ENCODE results near the gene MYCBPAP.

Gene MYCBPAP

DNA sequence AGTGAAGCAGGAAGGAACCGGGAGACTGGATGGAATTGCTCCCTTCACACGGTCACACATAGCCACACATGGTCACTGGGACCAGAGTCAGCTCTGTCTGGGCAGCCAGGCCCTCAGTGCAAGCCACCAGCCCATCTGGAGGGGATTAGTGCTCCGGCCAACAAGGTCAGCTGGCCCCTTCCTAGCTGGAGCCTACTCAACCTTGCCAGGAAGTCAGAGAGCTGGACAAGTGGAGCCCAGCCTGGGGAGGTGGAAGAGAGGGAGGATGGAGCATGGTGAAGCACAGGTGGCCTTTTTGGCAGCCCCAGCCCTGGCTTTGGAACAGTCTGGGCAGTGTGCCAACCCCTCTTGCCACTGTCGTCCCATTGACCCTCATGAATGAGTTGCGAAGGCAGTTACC, 48.6 kb downstream of the MYCBPAP start:
- TF ChIP-seq EZH2phosphoT487 (IDR thresholded peaks at IDR 0.05; ENCODE audit: low read depth) = no peak
- no peak for TF ChIP-seq CTCF (IDR thresholded peaks at IDR 0.05; ENCODE audit: low read depth, low read length)
- no peaks in the 10 kb centered on the region for H3K27me3 ChIP-seq (ENCODE audit: low read depth, low read length)
- H3K27ac ChIP-seq (ENCODE audit: low read length) = no peak overlapping the region
- H3K9ac ChIP-seq (ENCODE audit: low read length) = no peak overlapping the region
- H4K20me1 ChIP-seq (ENCODE audit: insufficient read depth, low read length) = no peaks in the 10 kb centered on the region
- H2AFZ ChIP-seq (ENCODE audit: low read depth, low read length) = no peak overlapping the region
- H3K4me3 ChIP-seq (ENCODE audit: low read length) = no peak overlapping the region
- H3K9me3 ChIP-seq (ENCODE audit: insufficient read depth, low read length) = no peaks in the 10 kb centered on the region
- H3K4me2 ChIP-seq (ENCODE audit: low read length) = no peak overlapping the region
- peaks cover 6% of the 10 kb centered on the region for H3K4me1 ChIP-seq (ENCODE audit: low read length)
- no peaks in the 10 kb centered on the region for H3K79me2 ChIP-seq (ENCODE audit: low read length)
- no peaks in the 10 kb centered on the region for H3K36me3 ChIP-seq (replicated peaks; ENCODE audit: low read depth, low read length)

DNA sequence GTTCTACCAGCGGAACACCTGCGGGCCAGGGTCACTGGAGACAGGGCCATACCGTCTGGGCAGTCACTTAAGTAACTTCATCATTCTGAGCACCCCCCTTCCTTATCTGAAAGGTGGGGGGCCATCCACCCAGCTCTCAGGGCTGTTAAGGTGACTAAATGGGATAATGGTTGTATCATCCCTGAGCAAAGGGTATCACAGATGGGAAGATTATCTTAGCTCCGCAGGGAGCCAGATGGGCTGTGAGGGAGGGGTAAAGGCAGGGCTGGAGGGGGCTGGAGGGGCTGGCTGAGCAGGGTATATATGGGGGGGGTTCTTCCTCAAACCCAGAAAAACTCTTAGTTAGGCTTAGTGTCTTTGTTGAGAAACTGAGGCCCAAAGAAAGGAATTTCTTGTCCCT, 49.4 kb downstream of the MYCBPAP start:
- H3K4me2 ChIP-seq (ENCODE audit: low read length) = no peak overlapping the region
- H3K36me3 ChIP-seq (replicated peaks; ENCODE audit: low read depth, low read length) = no peaks in the 10 kb centered on the region
- peaks cover 4% of the 10 kb centered on the region; the same call in 1 of the 2 replicates for H3K4me1 ChIP-seq (ENCODE audit: low read length)
- peaks cover 6% of the 10 kb centered on the region; the same call in 1 of the 2 replicates for H3K27me3 ChIP-seq (ENCODE audit: low read depth, low read length)
- H3K27ac ChIP-seq (ENCODE audit: low read length) = no peak overlapping the region
- no peaks in the 10 kb centered on the region for H3K79me2 ChIP-seq (ENCODE audit: low read length)
- no peak overlapping the region for H3K4me3 ChIP-seq (ENCODE audit: low read length)
- no peaks in the 10 kb centered on the region for H4K20me1 ChIP-seq (ENCODE audit: insufficient read depth, low read length)
- H3K9me3 ChIP-seq (ENCODE audit: insufficient read depth, low read length) = no peaks in the 10 kb centered on the region
- no peak for TF ChIP-seq EZH2phosphoT487 (IDR thresholded peaks at IDR 0.05; ENCODE audit: low read depth)
- H2AFZ ChIP-seq (ENCODE audit: low read depth, low read length) = no peak overlapping the region
- no peak overlapping the region for H3K9ac ChIP-seq (ENCODE audit: low read length)

- no peaks in the 10 kb centered on the region for H3K9me3 ChIP-seq (ENCODE audit: insufficient read depth, low read length)
- H3K27ac ChIP-seq (ENCODE audit: low read length) = no peak overlapping the region
- H2AFZ ChIP-seq (ENCODE audit: low read depth, low read length) = no peak overlapping the region
- H3K4me2 ChIP-seq (ENCODE audit: low read length) = no peak overlapping the region
- no peak for TF ChIP-seq CTCF (IDR thresholded peaks at IDR 0.05; ENCODE audit: low read depth, low read length)
- TF ChIP-seq EZH2phosphoT487 (IDR thresholded peaks at IDR 0.05; ENCODE audit: low read depth) = no peak
- peaks cover 4% of the 10 kb centered on the region; the same call in 1 of the 2 replicates for H3K4me1 ChIP-seq (ENCODE audit: low read length)
- no peak overlapping the region for H3K4me3 ChIP-seq (ENCODE audit: low read length)
- H3K36me3 ChIP-seq (replicated peaks; ENCODE audit: low read depth, low read length) = no peaks in the 10 kb centered on the region
- H3K79me2 ChIP-seq (ENCODE audit: low read length) = no peaks in the 10 kb centered on the region
- no peaks in the 10 kb centered on the region for H4K20me1 ChIP-seq (ENCODE audit: insufficient read depth, low read length)
- peaks cover 11% of the 10 kb centered on the region for H3K27me3 ChIP-seq (ENCODE audit: low read depth, low read length)
- H3K9ac ChIP-seq (ENCODE audit: low read length) = no peak overlapping the region
Observed at GRCh38 chr17:50558091-50558490, 49.9 kb downstream of the MYCBPAP start.

- Histone ChIP-seq H3K9me3 (ENCODE audit: insufficient read depth, low read length) (no peaks in the 10 kb centered on the region), H3K79me2 (ENCODE audit: low read length) (no peaks in the 10 kb centered on the region), H3K27ac (ENCODE audit: low read length) (no peak overlapping the region), H4K20me1 (ENCODE audit: insufficient read depth, low read length) (no peaks in the 10 kb centered on the region), H3K4me2 (ENCODE audit: low read length) (no peak overlapping the region), H3K9ac (ENCODE audit: low read length) (no peak overlapping the region), H3K36me3 (replicated peaks; ENCODE audit: low read depth, low read length) (no peaks in the 10 kb centered on the region), H3K4me3 (ENCODE audit: low read length) (no peak overlapping the region), H3K4me1 (ENCODE audit: low read length) (peaks cover 4% of the 10 kb centered on the region; the same call in 1 of the 2 replicates), H3K27me3 (ENCODE audit: low read depth, low read length) (peaks cover 15% of the 10 kb centered on the region), H2AFZ (ENCODE audit: low read depth, low read length) (no peak overlapping the region)
- TF ChIP-seq EZH2phosphoT487 (IDR thresholded peaks at IDR 0.05; ENCODE audit: low read depth) = no peak
- TF ChIP-seq CTCF (IDR thresholded peaks at IDR 0.05; ENCODE audit: low read depth, low read length) = no peak
Observed at GRCh38 chr17:50558581-50558940, 50.3 kb downstream of the MYCBPAP start.
